Prostate gland (tissue), 2 donors: ENCODE results near the gene NBEA. TPM values are rescaled to one million over a fixed set of nuclear protein-coding genes. Genes with fewer than 3 reads are reported as not detected.
"Not testable (repeated sequence)": the region's sequence is repeated elsewhere in the genome, so short reads cannot be mapped to it uniquely, and the experiment has no call there.

Source experiments
- DNase-seq: peaks from one replicate; pipeline ENCODE4 v3.0.0-alpha.2; 2019; ENCODE audit warnings: low spot score
- H3K27ac ChIP-seq, 2 donors: fragments of 200-600 bp; sonication (generic); 2 replicates each; pipeline ENCODE4 v1.5.1; 2017 to 2019
- H3K27me3 ChIP-seq: fragments of 200-600 bp; sonication (generic); replicated peaks from 2 replicates; pipeline ENCODE4 v1.5.1; 2019; ENCODE audit not compliant: insufficient read depth
- H3K36me3 ChIP-seq, 2 donors: fragments of 200-600 bp; sonication (generic); 1 replicate in 1 of 2; 2 replicates in 1 of 2; pipeline versions ENCODE4 v1.5.1 to v1.8.1; 2017 to 2019
- H3K4me1 ChIP-seq: fragments of 200-600 bp; sonication (generic); replicated peaks from 2 replicates; pipeline ENCODE4 v1.5.1; 2019
- H3K4me3 ChIP-seq, 2 donors: fragments of 200-600 bp; sonication (generic); 2 replicates each; pipeline ENCODE4 v1.5.1; 2017 to 2019
- H3K9me3 ChIP-seq: fragments of 200-600 bp; sonication (generic); 2 replicates; pipeline ENCODE4 v1.5.1; 2017
- POLR2A ChIP-seq: fragments of 450-650 bp; IDR thresholded peaks from one replicate; pipeline ENCODE4 v1.6.1; 2016; ENCODE audit warnings: antibody characterized with exemption, mild to moderate bottlenecking
- POLR2AphosphoS5 ChIP-seq: sonication (generic); formaldehyde crosslinking; IDR thresholded peaks from one replicate; pipeline ENCODE4 v1.6.1; 2017; ENCODE audit warnings: antibody characterized with exemption
- WGBS: methylation state at CpG from one replicate; pipeline ENCODE4 v1.1.5; 2018; 5-methylcytosine and 5-hydroxymethylcytosine counted together
- intact Hi-C: fragments of 100-400 bp; cut with DNase I; formaldehyde crosslinking; loops from one replicate; pipeline ENCODE4 v1.14.2; 2022
- total RNA-seq, 2 donors: library from RNA; depleted of rRNA; stranded (reverse); fragments of >200 nt; gene quantifications; one replicate each; pipeline ENCODE4 v1.1.0, GENCODE V29; 2016
- TF ChIP-seq, protein P1 (sequence below), 4 experiments: fragments of 200-600 bp in 2 of 4; fragments of 450-650 bp in 2 of 4; sonication (generic) in 2 of 4; IDR thresholded peaks; 1 replicate in 3 of 4; 2 replicates in 1 of 4; pipeline ENCODE4 v1.5.1; 2016 to 2019; ENCODE audit warnings: antibody characterized with exemption in 4 of 4, mild to moderate bottlenecking in 2 of 4, moderate library complexity in 2 of 4

The NBEA gene
- total RNA-seq, 2 donors from 2014 or later = 13.6 to 16.9 TPM

GRCh38 chr13:35086667-35087066 lies 144.6 kb downstream of the NBEA start:
- Histone ChIP-seq H3K27me3 (no peaks in the 10 kb centered on the region), H3K27ac (no peak overlapping the region), H3K9me3 (no peaks in the 10 kb centered on the region), H3K4me3 (no peak overlapping the region), H3K4me1 (no peaks in the 10 kb centered on the region), H3K36me3 (no peaks in the 10 kb centered on the region)
- intact Hi-C loops = no loop called here
- TF ChIP-seq, protein P1, sequence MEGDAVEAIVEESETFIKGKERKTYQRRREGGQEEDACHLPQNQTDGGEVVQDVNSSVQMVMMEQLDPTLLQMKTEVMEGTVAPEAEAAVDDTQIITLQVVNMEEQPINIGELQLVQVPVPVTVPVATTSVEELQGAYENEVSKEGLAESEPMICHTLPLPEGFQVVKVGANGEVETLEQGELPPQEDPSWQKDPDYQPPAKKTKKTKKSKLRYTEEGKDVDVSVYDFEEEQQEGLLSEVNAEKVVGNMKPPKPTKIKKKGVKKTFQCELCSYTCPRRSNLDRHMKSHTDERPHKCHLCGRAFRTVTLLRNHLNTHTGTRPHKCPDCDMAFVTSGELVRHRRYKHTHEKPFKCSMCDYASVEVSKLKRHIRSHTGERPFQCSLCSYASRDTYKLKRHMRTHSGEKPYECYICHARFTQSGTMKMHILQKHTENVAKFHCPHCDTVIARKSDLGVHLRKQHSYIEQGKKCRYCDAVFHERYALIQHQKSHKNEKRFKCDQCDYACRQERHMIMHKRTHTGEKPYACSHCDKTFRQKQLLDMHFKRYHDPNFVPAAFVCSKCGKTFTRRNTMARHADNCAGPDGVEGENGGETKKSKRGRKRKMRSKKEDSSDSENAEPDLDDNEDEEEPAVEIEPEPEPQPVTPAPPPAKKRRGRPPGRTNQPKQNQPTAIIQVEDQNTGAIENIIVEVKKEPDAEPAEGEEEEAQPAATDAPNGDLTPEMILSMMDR (IDR thresholded peaks at IDR 0.05) = no peak
- TF ChIP-seq POLR2AphosphoS5 = no peak
- 76% methylated on average over 2 of the region's 2 CpGs for WGBS
- DNase-seq = no peak

GRCh38 chr13:35092251-35092650 lies 150.2 kb downstream of the NBEA start:
- Histone ChIP-seq H3K9me3 (no peaks in the 10 kb centered on the region), H3K27ac (no peak overlapping the region), H3K4me1 (no peaks in the 10 kb centered on the region), H3K4me3 (no peak overlapping the region), H3K36me3 (no peaks in the 10 kb centered on the region), H3K27me3 (no peaks in the 10 kb centered on the region)
- intact Hi-C loops = no loop called here
- TF ChIP-seq POLR2A = no peak
- TF ChIP-seq POLR2AphosphoS5 = no peak
- TF ChIP-seq, protein P1 (IDR thresholded peaks at IDR 0.05) = no peak
- 74% methylated on average over 4 of the region's 4 CpGs for WGBS
- no peak for DNase-seq

DNA sequence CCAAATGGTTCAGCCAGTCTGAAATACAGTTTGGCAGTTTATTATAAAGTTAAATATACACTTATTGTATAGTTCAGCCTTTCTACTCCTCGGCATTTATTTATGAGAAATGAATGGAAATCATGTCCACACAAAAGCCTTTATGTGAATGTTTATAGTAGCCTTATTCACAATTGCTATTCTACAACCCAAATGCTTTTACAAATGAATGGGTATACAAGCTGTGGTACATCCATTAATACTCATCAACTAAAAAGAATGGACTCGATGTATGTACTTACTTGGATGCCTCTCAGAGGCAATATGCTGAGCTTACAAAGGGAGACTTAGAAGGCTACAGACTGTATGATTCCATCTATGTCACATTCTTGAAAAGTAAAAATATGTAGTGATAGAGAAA lies 150.7 kb downstream of the NBEA start:
- no peaks in the 10 kb centered on the region for H3K4me1 ChIP-seq
- no peak overlapping the region for H3K27ac ChIP-seq
- TF ChIP-seq POLR2AphosphoS5 (no peak), POLR2A (no peak)
- TF ChIP-seq, protein P1 (IDR thresholded peaks at IDR 0.05) = no peak
- H3K27me3 ChIP-seq = no peaks in the 10 kb centered on the region
- no peaks in the 10 kb centered on the region for H3K9me3 ChIP-seq
- no peaks in the 10 kb centered on the region for H3K36me3 ChIP-seq
- WGBS = 76% methylated on average over 2 of the region's 2 CpGs
- no peak for DNase-seq
- H3K4me3 ChIP-seq = no peak overlapping the region
- intact Hi-C loops = no loop called here

DNA sequence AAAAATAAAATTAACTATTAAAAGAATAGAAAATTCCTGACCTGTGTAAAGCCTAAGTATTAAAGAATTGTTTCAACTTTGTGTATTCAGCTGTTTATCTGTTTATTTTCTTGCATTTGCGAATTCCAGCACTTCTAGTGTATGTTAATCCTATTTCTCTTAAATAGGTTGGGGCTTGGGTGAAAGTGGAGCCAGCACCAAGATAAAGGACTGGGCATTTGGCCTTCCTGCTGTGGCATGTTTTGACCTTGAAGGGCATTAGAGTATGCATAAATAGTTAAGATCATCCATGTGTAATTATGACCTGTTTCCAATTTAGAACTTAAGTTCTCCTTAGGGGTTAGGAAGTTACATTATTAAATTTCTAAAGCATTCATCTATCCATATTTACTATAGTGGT lies 151.3 kb downstream of the NBEA start:
- no peaks in the 10 kb centered on the region for H3K27me3 ChIP-seq
- H3K9me3 ChIP-seq = no peaks in the 10 kb centered on the region
- TF ChIP-seq POLR2A (no peak), POLR2AphosphoS5 (no peak)
- TF ChIP-seq, protein P1 (IDR thresholded peaks at IDR 0.05) = no peak
- no peak overlapping the region for H3K27ac ChIP-seq
- intact Hi-C loops = no loop called here
- no peak for DNase-seq
- WGBS = 97% methylated on average over 1 of the region's 1 CpG
- no peaks in the 10 kb centered on the region for H3K36me3 ChIP-seq
- H3K4me1 ChIP-seq = no peaks in the 10 kb centered on the region
- no peak overlapping the region for H3K4me3 ChIP-seq

GRCh38 chr13:35106771-35107170 lies 164.7 kb downstream of the NBEA start:
- DNase-seq, intact Hi-C loops, H3K27ac ChIP-seq: not testable (repeated sequence)

More at GRCh38 chr13:35106771-35107170, 164.7 kb downstream of the NBEA start:
- not testable (repeated sequence) for H3K9me3 ChIP-seq, H3K27me3 ChIP-seq, H3K4me1 ChIP-seq, H3K4me3 ChIP-seq, H3K36me3 ChIP-seq
